GM21737 (cell line): Measurements from ENCODE around the gene CCND1.
"Not testable (repeated sequence)": the region's sequence is repeated elsewhere in the genome, so short reads cannot be mapped to it uniquely, and the experiment has no call there.

Experiments used
- ATAC-seq: cut with Tn5 transposase; IDR thresholded peaks from one replicate; pipeline ENCODE4 v1.9.1; 2021; ENCODE audit warnings: mild to moderate bottlenecking, moderate library complexity; ENCODE audit not compliant: unreplicated experiment

CCND1 gene

GRCh38 chr11:69686452-69686851, 45.5 kb downstream of the CCND1 start:
- no peak for ATAC-seq

- ATAC-seq, result no peak
Observed at GRCh38 chr11:69686856-69687255, 45.9 kb downstream of the CCND1 start.

GRCh38 chr11:69687969-69688771, 47.2 kb downstream of the CCND1 start:
- ATAC-seq, result not testable (repeated sequence)

GRCh38 chr11:69689484-69690319, 48.7 kb downstream of the CCND1 start:
- ATAC-seq, result no peak

- ATAC-seq, result no peak
Observed at GRCh38 chr11:69691463-69691862, 50.5 kb downstream of the CCND1 start.

GRCh38 chr11:69692422-69692821, 51.5 kb downstream of the CCND1 start:
- ATAC-seq, result no peak

- no peak for ATAC-seq
Observed at GRCh38 chr11:69694781-69695180, 53.8 kb downstream of the CCND1 start.

GRCh38 chr11:69695581-69695980, 54.6 kb downstream of the CCND1 start:
- ATAC-seq, result no peak

GRCh38 chr11:69695995-69696394, 55.0 kb downstream of the CCND1 start:
- ATAC-seq, result not testable (repeated sequence)

- ATAC-seq, result no peak
Observed at GRCh38 chr11:69696749-69697468, 56.0 kb downstream of the CCND1 start.

GRCh38 chr11:69697469-69697843, 56.5 kb downstream of the CCND1 start:
- no peak for ATAC-seq

GRCh38 chr11:69697861-69698260, 56.9 kb downstream of the CCND1 start:
- no peak for ATAC-seq

GRCh38 chr11:69698362-69698761, 57.4 kb downstream of the CCND1 start:
- ATAC-seq, result no peak

GRCh38 chr11:69699213-69699612, 58.3 kb downstream of the CCND1 start:
- no peak for ATAC-seq

- ATAC-seq, result no peak
Observed at GRCh38 chr11:69700278-69701140, 59.6 kb downstream of the CCND1 start.

- ATAC-seq, result no peak
Observed at GRCh38 chr11:69702239-69702691, 61.3 kb downstream of the CCND1 start.

- ATAC-seq, result no peak
Observed at GRCh38 chr11:69702769-69703452, 62.0 kb downstream of the CCND1 start.

GRCh38 chr11:69703453-69703767, 62.5 kb downstream of the CCND1 start:
- ATAC-seq, result no peak
